GM19468 (cell line): ENCODE measurements around the gene MSI2.

Experiments used
- ATAC-seq: cut with Tn5 transposase; IDR thresholded peaks from one replicate; pipeline ENCODE4 v1.9.1; 2021; ENCODE audit warnings: mild to moderate bottlenecking, moderate library complexity, moderate number of reproducible peaks; ENCODE audit not compliant: unreplicated experiment; ENCODE audit errors: extremely low read depth

The MSI2 gene

DNA sequence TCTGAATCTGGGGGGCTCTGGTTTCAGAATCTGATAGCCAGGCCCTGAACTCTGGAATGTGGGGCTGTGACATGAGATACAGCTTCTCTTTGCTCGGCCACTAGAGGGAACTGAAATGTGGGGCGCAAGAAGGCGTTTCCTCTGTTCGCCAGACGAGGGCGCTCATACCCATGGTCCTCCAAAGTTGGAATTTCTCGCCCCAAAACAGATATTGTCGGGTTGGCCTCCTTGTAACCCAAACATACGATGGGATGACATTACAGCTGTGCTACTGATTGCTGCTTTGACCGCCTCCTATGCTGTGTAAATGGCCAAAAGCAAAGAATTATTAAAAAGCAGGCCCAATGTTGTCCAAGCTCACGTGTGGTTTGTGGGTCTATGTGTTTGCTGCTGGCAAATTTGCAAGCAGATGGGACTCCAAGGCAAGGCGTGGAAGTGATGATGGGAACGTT lies 13.1 kb upstream of the MSI2 start:
- no peak for ATAC-seq

DNA sequence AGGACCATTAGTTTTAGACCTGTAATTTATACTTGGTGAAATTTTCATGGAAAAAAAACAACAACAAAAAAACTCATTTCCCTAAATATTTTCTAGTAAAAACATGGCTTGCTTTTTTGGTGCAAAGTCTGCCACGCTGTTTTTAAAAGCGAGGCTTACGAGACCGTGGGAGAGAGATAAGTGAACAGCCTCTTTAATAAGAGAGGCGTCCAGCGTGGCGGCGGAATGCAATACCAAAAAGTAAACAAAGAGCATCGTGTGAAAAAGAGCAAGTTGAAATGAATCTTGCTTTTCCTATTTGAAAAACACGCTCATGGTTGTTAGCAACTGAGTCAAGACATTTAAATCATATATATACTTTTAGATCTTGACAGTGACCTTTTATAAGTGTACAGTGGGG lies 10.5 kb upstream of the MSI2 start:
- ATAC-seq = no peak

DNA sequence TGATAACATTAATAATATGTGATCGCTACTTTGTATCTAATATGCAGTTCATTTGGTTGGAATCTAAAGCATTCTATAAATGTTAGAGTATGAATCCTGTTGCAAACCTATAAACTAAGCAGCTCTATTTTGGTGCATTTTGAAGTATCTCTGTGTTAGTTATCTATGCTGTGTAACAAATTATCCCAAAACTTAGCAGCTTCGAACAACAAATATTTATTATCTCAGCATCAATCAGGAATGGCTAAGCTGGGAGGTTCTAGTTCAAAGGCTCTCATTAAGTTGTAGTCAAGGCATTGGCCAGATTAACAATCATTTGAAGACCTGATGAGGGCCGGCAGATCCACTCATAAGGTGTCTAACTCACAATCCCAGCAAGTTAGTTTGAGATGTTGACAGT lies 10.1 kb upstream of the MSI2 start:
- ATAC-seq = no peak

DNA sequence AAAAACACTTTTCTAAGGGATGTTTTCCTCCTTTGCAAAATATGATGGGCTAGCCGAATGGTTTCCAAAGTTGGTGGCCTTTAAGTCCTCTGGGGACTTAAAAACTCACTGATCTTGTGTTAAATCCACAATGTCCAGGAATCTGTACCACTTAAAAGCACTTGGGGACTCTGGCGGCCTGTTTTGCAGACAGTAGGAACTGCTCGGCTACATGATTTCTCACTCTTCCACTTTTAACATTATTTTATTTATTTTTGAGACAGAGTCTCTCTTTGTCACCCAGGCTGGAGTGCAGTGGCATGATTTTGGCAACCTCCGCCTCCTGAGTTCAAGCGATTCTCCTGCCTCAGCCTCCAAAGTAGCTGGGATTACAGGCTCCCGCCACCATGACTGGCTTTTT lies 9.1 kb upstream of the MSI2 start:
- no peak for ATAC-seq

DNA sequence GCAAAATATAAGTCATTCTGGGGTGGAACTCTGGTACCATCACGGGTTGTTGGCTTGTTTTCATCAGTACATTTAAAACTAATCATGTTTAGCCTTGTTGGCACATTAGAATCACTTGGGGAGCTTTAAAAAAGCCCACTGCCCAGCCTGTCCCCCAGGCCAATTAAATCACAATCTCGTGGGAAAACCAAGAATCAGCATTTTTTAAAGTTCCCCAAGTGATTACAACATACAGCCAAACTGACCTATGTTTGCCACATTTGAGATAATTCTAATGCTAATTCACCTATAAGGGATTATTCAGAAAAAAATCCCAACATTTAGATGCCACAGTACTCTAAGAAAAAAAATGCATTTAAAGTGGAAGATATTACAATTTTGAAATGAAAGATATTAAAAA lies 8.4 kb upstream of the MSI2 start:
- no peak for ATAC-seq

DNA sequence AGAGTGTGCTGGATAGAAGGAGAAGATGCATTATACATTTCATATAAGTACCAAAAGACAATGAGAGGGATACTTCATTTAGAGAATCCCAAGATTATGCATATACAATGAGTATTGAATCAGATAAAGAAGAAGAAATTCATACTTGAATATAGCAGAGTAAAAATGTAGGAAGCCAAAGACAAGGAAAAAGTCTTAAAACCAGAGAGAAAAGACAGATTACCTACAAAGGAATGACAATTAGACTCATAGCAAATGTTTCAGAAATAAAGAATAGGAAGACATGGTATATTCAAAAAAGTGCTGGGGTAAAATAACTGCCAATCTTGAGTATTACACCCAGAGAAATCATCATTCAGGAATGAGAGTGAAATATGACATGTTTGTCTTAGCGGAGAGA lies 6.8 kb upstream of the MSI2 start:
- no peak for ATAC-seq

DNA sequence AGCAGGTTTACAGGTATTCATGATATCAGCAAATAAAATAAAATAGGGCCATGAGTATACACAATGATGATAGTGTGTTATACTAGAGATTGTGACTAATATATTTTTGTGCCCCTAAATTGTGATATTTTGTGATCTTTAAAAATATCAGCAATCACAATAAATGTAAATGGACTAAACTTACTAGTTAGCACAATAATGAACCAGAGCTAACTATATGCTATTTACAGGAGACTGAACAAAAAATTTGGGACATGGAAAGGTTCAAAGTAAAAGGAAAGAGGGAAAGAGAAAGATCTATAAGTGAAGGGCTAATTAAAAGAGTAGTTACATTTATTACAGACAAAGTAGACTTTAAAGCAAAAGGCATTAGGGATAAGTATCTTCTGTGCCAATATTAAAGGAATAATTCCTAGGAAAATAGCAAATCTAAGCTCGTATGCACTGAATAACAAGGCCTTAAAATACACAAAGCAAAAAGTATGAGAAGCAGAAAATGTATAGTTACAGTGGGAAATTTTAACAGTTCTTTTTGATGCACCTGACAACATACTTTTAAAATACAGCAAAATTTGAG lies 5.0 kb upstream of the MSI2 start:
- no peak for ATAC-seq

DNA sequence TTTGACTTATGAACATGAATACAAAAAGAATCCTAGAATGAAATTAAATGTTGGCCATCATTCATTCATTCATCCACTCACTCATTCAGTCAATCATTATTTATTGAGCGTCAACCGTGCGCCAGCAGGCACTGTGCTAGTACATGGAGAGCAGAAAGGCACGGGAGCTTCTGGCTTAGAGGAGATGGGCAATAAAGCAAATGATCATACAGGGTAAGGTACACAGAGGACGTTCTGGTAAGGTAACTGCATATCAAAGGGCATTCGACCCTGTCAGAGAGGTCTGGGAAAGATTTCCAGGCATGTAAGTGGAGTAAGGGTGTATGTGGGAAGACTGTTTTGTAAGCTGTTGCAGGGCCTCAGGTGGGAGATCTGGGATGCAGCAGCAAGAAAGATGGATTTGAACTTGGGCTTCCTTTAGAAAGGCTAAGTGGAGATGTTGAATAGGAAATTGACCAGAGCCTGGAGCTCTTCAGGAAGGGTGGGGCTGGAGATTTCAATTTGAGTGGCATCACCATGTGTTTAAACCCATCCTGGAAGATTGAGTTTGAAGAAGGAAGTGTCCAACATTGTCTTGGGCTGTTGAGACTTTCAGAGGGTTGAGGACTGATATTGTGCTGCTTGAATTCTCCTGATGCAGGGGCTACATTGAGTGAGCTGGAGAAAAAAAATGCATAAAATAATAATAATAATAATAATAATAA lies 2.8 kb upstream of the MSI2 start:
- ATAC-seq = no peak

DNA sequence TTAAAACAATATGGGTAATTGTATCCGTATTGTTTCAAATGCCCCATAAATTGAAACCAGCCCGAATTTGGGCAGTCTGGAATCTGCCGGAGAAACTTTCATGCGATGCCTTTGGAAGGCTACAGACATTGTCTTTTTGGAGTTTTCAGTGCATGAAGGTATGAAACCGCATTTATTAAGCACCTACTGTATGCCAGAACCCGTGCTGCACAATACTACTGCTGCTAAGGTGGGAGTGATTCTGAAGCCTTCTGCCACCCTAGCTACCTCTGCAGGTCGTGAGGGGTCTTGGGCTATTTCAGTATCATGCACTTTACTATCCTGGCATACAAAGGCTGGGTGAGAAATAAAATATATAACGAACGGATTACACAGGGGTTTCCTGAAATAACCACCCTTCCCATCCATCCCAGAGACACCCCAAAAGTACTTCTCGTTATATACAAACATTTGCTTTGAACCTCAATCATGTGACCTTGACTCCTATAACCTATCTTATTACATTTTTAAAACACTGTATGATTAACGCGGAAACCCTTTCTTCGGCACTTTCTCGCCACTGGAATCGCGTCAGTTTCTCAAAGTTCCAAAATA lies 1.0 kb upstream of the MSI2 start:
- no peak for ATAC-seq

DNA sequence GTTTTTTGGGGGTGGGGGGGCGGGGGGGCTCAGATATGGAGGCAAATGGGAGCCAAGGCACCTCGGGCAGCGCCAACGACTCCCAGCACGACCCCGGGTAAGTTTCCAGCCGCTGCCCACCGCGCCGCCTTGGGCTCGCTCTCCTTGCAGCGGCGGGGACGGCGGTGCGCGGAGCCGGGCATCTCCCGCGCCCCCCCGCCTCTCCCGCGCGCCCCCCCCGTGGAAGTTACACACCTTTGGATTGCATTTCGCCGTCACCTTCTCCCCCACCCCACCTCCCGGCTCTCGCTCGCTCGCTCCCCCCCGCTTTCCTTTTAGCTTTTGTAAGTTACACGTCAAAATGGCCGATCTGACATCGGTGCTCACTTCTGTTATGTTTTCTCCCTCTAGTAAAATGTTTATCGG lies 387 bp downstream of the MSI2 start:
- ATAC-seq = no peak

DNA sequence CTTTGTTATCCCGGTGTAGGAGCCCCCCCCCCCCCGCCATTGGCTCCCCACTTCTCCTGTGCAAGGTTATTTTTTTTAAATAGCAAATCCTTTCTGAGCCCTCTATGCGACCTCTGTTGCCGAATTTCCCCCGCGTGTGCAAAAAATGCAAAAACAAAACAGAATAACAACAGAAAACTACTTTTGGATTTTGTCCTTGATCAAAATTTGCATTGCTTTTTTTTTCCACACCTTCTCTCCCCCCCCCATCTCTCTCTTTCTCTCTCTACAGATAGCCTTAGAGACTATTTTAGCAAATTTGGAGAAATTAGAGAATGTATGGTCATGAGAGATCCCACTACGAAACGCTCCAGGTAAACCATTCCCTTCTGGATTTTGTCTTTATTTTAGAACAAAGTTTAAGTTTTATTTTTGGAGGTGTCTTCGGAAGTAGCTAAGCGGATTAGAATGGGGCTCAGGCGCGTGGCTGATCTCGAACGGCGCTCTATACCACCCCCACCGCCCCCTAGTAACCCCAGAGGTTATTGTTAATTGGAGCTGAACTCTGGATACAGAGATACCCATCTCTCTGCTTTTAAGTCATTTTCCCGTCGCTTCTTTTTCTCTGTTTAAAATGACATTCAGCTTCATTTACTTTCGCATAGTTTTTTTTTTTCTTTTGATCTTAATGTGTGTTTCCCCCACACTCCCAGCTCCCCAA lies 1.0 kb downstream of the MSI2 start:
- ATAC-seq = no peak

DNA sequence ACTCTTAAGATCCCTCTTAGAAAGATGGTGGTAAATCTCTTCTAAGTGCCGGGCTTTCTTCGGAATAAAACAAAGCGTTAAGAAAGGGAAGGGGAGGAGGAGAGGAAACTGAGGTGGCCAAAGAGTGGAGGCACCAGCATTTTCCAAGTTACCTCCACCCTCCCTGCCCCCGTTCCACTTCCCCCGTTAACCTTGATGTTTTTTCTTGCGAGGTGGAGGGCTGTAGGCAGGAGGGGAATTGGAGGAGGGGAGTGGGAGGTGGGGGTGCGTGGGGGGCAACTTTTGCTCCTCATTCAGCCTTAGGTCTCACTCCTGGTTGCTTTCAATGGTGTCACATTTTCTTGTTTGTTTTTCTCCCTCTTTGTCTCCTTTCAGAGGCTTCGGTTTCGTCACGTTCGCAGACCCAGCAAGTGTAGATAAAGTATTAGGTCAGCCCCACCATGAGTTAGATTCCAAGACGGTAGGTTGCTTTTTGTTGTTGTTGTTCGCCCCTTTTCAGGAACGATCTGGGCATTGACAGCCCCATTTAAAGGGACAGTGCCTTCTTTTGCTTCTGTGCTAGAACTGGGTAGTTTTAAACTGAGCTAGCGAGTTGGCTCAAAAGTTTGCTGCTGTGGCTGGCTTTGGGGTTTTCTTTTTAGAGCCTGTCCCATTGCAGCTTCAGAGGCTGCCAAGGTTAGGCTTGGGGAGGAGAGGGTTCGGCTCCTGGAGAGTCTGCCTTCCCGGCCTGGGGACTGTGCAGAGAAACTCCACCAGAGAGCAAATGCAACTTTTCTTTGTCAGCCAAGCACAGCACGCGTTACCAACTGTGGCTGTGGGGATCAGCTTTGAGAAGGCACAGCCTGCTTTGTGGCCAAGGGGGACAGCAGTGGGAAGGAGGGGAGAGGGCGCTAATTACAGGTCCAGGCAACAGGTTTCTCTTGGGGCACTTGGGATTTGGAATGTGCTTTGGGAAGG lies 1.9 kb downstream of the MSI2 start:
- no peak for ATAC-seq

DNA sequence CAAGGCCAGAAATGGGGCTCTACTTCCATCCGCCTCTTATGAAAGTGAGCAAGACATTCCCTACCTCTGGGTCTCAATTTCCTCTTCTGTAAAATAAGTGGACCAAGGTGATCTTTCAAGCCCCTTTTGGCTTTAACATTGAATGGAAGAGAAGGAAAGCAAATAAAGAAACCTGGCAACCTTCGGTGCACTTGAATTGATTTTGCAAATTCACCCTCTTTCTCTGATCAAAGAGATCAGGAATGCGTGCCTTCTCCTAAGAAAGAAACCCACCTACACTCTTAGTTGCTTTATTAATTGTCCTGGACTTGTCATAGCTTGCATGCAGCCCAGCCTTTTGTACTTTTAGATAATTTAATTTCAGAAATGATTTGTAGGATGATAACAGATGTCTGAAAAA lies 3.0 kb downstream of the MSI2 start:
- no peak for ATAC-seq

DNA sequence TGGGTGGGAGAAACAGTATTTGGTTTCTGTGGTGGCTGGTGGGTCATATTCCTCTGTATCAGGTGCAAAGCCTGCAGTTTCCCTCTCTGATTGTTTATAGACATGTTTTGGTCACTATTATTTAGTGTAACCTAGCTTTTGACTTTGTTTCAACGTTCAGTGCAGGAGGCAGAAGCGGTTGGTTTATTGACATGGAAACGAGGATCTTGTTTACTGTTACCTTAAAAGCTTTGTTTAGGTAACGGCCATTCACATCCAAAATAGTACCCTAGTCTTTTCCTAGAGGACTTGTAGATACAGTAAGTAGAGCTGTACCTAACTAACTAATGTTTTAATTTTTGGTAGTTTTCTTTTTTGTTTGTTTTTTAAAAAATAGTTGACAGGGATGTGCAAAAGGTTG lies 3.5 kb downstream of the MSI2 start:
- no peak for ATAC-seq

DNA sequence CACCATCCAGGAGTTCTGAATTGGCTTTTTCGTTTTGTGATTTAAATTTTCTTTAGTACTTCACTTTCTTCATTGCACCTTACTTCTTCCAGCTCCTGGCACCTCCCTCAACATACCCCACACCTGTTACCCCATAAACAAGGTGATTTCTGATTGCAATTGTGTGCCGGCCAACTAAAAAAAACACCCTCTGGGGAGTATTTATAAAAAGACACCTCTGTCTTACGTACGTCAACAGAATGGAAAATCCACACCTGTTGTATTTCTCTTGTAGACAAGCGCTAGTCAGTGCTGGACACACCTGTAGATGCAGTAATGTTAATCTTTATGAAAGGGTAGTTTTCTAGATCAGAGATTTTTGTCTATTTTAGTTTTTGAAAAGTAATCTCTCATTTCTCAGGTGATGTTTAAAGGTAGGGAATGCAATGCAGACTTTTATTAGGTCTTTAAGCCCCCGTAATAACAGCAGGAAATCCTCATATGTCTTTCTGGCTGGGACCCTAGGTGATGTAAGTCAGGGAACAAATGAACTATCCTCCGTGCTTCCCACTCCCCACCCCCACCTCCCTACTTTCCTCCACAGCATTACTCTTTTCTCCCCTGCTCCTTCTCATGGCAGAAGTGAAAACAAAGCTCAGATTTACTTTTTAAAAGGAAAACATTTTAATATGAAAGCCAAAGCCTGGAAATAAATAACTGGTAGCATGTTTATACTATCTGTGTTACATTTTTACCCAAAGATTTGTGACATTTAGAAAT lies 4.2 kb downstream of the MSI2 start:
- ATAC-seq = no peak

DNA sequence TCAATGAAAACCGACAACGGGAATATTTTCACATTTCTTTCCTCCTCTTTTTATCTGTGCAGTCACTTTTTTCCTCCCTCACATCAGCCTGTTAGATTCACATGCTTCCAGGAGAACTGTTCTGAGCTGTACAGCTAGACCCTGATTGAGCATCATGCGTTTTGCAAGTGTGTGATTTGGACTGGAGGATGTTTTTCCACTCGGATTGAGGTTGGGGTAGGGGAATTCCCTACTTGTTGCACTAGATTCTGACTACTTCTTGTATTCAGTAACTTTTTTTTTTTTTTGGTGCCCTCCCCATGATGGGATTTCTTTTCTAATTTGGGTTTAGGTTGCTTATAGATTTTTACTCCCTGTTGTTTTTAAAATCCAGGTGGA lies 4.8 kb downstream of the MSI2 start:
- no peak for ATAC-seq

DNA sequence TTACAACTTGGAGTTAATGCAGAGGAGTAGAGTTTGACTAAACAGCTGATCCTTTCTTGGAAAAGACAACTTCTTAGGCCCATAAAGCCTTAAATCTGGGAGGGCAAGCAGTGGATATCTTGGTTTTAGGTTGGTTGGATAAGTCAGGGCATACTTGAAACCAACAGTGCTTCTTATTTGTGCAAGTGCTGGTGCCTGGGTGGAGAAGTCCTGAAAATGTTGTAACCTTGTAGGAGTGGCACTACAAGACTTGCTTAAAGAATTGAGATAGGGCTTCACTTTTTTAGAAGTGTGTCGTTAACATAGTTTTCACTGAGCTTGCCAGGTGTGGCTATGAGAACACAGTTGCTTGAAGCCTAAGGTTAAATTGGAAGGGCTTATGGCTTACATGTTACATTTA lies 6.2 kb downstream of the MSI2 start:
- ATAC-seq = no peak

DNA sequence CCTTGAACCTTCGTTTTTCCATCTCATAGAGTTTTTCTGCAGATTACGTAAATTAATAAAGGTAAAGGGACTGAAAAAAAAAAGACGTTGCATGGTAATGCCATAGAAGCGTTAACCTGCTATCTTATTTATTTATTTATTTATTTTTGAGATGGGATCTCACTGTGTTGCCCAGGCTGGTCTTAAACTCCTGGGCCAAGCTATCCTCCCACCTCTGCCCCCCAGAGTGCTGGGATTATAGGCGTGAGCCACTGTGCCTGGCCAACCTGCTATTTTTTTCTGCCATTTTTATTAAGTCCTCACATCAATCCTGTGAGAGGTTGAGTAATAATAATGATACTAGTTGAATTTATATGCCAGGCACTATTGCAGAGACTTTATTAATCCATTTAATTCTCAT lies 7.9 kb downstream of the MSI2 start:
- no peak for ATAC-seq

DNA sequence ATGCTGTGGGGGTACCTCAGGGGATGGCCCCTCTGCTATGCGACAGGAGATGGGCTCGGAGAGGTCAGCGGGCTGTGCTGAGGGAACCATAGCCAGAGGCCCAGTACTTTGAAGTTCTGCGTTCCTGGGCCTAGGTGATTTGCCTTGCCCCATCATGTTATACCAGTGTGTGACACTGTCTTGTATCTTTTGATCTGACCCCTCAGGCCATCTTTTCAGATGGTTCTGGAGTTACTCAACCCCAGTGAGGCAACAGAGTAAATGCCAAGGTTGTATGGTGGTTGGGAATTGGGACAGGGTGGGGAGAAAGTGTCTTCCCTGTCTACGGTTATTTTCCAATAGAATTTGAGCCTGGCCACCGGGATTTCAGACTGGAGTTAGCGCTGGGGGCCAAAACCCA lies 8.5 kb downstream of the MSI2 start:
- no peak for ATAC-seq

DNA sequence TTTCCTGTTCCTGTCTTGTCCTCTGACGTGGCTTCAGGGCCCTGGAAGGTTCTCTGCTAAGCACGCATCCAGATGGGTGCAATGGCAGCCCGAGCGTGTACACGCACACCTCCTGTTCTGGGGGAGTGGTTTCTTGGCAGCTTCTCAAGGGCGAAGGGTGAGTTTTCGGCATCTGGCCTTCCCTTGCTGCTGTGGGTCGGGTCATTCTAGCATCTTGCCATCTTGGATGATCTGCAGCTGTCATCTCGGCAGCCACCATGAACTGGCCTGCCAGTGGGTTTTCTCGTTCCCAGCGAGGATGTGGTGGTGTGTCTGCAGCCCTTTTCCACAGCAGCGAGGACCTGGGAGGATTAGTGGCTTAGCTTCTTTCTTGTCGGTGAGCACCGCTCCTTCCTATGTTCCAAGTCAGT lies 10.6 kb downstream of the MSI2 start:
- no peak for ATAC-seq
